Measurements from ENCODE around the gene IQCE.

- TF ChIP-seq POLR2A (IDR thresholded peaks at IDR 0.05), result no peak
- TF ChIP-seq CTCF (IDR thresholded peaks at IDR 0.05), result no peak
- no peak for TF ChIP-seq POLR2AphosphoS5 (IDR thresholded peaks at IDR 0.05)
Observed at GRCh38 chr7:2553831-2554581, 4.8 kb upstream of the IQCE start.

Measured in gastroesophageal sphincter (tissue), 3 donors.